SU-DHL-6 (cell line): Measurements from ENCODE around the gene ADAT3.
A peak's percentile ranks its signal among the peaks of the same experiment; 100 is the strongest.

Source experiments
- H2AFZ ChIP-seq: fragments of 200-600 bp; sonication (generic); 2 replicates; pipeline ENCODE4 v1.6.1; 2014; ENCODE audit warnings: low read depth, mild to moderate bottlenecking, moderate library complexity, mixed read lengths, antibody characterized with exemption, low read length; ENCODE audit not compliant: severe bottlenecking
- H3F3A ChIP-seq: fragments of 200-600 bp; shearing (Covaris generic); 2 replicates; pipeline ENCODE4 v1.6.0; 2016; ENCODE audit warnings: antibody characterized with exemption, mild to moderate bottlenecking; ENCODE audit not compliant: insufficient read depth
- H3K27ac ChIP-seq: fragments of 200-600 bp; sonication (generic); 2 replicates; pipeline ENCODE4 v1.5.1; 2016; ENCODE audit warnings: low read depth, mild to moderate bottlenecking, low read length, moderate library complexity, mixed read lengths
- H3K27me3 ChIP-seq: fragments of 200-600 bp; sonication (generic), shearing (Covaris generic); 2 replicates; pipeline ENCODE4 v1.6.0; 2014; ENCODE audit warnings: mild to moderate bottlenecking, low read length
- H3K36me3 ChIP-seq: fragments of 200-600 bp; sonication (generic); 2 replicates; pipeline ENCODE4 v1.6.1; 2014; ENCODE audit warnings: mild to moderate bottlenecking, low read length, mixed read lengths
- H3K4me2 ChIP-seq: fragments of 300-600, 200-600 bp; shearing (Covaris generic), sonication (generic); 2 replicates; pipeline ENCODE4 v1.6.0; 2014; ENCODE audit warnings: low read length, low read depth, mild to moderate bottlenecking; ENCODE audit not compliant: poor library complexity, severe bottlenecking
- H3K4me3 ChIP-seq: fragments of 200-600 bp; sonication (generic); 2 replicates; pipeline ENCODE4 v1.5.1; 2014; ENCODE audit warnings: antibody characterized with exemption, low read length, mild to moderate bottlenecking, mixed read lengths; ENCODE audit not compliant: insufficient read depth, poor library complexity, severe bottlenecking
- H3K79me2 ChIP-seq: fragments of 200-600 bp; sonication (generic); 2 replicates; pipeline ENCODE4 v1.6.1; 2014; ENCODE audit warnings: mild to moderate bottlenecking, low read length, moderate library complexity; ENCODE audit not compliant: insufficient read depth
- H3K9ac ChIP-seq: fragments of 200-600 bp; sonication (generic); 2 replicates; pipeline ENCODE4 v1.7.0; 2014; ENCODE audit warnings: mild to moderate bottlenecking, low read length
- H3K9me2 ChIP-seq: fragments of 200-600 bp; sonication (generic); replicated peaks from 2 replicates; pipeline ENCODE4 v1.6.1; 2014; ENCODE audit warnings: low read length; ENCODE audit not compliant: insufficient read depth
- H3K9me3 ChIP-seq: fragments of 200-600 bp; sonication (generic); 2 replicates; pipeline ENCODE4 v1.6.1; 2014; ENCODE audit warnings: low read length, mixed read lengths; ENCODE audit not compliant: insufficient read depth
- H4K20me1 ChIP-seq: fragments of 200-600 bp; sonication (generic); 2 replicates; pipeline ENCODE4 v1.6.1; 2014; ENCODE audit warnings: low read depth, mild to moderate bottlenecking, antibody characterized with exemption, low read length, moderate library complexity, mixed read lengths
- EZH2phosphoT487 ChIP-seq: fragments of 200-600 bp; sonication (generic), shearing (Covaris generic); conservative IDR thresholded peaks from 2 replicates; pipeline ENCODE4 v1.6.1; 2018; ENCODE audit warnings: mild to moderate bottlenecking, antibody characterized with exemption, low read length, moderate library complexity, mixed read lengths
- TF ChIP-seq, protein P1 (sequence below): fragments of 200-600 bp; sonication (generic); IDR thresholded peaks from one replicate; pipeline ENCODE4 v1.5.1; 2017; ENCODE audit warnings: antibody characterized with exemption, mild to moderate bottlenecking, low read length, moderate library complexity; ENCODE audit not compliant: insufficient read depth, poor library complexity, severe bottlenecking

Gene ADAT3

DNA sequence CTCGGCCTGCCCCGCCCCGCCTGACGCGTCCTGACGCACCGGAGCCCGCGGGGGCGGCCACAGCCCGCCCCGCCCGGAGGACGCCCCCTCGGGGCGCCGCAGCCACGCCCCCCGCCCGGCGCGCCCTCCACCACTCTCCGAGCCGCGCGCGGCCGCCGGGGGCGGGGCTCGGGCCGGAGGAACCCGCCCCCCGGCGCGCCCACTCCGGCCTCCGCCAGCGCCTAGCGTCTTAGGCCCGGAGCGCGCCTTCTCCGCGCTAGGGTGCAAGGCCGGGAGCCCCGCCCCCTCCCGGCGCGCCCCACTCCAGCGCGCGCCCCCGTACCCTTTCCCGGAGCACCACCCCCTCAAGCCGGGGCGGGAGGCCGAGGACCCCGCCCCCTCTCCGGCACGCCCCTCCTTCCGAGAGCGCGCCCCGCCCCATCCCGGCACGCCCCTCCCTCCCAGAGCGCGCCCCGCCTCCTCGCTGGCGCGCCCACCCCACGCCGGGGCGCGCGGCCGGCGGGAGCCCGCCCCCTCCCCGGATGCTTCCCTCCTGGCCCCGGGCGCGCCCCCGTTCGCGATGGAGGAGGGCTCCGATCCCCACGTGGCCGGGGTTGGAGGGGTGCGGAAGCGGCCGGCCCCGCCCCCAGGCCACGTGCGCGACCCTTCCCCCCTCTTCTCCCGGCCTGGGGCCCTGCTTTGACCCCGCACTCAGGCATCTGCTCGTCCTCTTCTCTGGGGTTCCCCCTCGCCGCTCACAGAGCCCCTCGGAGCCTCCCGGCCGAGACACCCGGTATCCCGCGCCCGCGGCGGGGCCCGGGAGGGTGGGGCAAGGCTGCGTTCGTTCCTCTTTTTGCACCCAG lies 41.3 kb upstream of the ADAT3 start:
- Histone ChIP-seq H3K27me3 (no peaks in the 10 kb centered on the region), H3K36me3 (no peaks in the 10 kb centered on the region), H3K9me3 (no peaks in the 10 kb centered on the region), H3K79me2 (peaks cover 35% of the 10 kb centered on the region), H2AFZ (peak overlapping the region; percentile 55), H3K4me2 (peak overlapping the region; percentile 86), H3K9me2 (no peaks in the 10 kb centered on the region), H3F3A (peaks cover 23% of the 10 kb centered on the region), H3K27ac (peak overlapping the region; percentile 95), H3K4me3 (peak overlapping the region; percentile 73), H4K20me1 (peaks cover 6% of the 10 kb centered on the region; the same call in 1 of the 2 replicates), H3K9ac (peak overlapping the region; percentile 96)
- no peak for TF ChIP-seq EZH2phosphoT487

DNA sequence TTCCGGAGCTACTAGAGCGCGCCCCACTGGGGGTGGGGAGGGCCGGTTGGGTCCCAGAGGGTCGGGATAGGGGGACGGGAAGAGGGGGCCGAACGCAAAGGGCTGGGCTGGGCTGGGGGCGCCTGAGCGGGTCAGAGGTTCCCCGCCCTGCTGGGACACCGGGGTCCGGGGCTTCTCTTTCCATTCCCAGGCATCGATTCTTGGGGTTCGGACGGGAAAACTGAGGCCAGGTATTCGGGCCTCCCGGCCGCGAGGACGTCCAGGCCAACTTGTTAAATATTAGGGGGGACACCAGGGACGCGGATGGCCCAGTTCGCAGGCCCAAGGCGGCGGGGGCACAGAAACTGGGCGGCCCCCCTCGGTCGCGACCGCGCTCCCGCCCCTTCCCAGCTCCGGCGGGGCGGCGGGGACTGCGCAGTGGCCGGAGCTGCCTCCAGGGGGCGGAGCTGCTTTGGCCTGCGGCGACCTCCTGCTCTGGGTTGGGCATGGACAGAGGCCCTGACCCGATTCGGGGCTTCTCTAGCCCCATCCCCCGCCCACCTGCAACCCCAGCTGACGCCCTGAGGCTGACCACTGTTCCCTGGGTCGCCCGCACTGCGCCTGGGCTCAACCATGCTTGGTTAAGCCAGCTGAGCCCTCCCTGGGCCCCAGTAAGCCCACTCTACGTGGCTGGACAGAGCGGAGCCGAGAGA lies 40.6 kb upstream of the ADAT3 start:
- Histone ChIP-seq H3K9me3 (no peaks in the 10 kb centered on the region), H3K36me3 (no peaks in the 10 kb centered on the region), H4K20me1 (peaks cover 6% of the 10 kb centered on the region; the same call in 1 of the 2 replicates), H3K9me2 (no peaks in the 10 kb centered on the region), H3K9ac (peak overlapping the region; percentile 96), H3K4me3 (peak overlapping the region; percentile 73), H3K79me2 (peaks cover 30% of the 10 kb centered on the region), H2AFZ (peak overlapping the region; percentile 55), H3K4me2 (peak overlapping the region; percentile 86), H3K27me3 (no peaks in the 10 kb centered on the region), H3F3A (peaks cover 23% of the 10 kb centered on the region), H3K27ac (peak overlapping the region; percentile 95)
- TF ChIP-seq EZH2phosphoT487 = no peak
- TF ChIP-seq, protein P1, sequence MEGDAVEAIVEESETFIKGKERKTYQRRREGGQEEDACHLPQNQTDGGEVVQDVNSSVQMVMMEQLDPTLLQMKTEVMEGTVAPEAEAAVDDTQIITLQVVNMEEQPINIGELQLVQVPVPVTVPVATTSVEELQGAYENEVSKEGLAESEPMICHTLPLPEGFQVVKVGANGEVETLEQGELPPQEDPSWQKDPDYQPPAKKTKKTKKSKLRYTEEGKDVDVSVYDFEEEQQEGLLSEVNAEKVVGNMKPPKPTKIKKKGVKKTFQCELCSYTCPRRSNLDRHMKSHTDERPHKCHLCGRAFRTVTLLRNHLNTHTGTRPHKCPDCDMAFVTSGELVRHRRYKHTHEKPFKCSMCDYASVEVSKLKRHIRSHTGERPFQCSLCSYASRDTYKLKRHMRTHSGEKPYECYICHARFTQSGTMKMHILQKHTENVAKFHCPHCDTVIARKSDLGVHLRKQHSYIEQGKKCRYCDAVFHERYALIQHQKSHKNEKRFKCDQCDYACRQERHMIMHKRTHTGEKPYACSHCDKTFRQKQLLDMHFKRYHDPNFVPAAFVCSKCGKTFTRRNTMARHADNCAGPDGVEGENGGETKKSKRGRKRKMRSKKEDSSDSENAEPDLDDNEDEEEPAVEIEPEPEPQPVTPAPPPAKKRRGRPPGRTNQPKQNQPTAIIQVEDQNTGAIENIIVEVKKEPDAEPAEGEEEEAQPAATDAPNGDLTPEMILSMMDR = peak; percentile 48

DNA sequence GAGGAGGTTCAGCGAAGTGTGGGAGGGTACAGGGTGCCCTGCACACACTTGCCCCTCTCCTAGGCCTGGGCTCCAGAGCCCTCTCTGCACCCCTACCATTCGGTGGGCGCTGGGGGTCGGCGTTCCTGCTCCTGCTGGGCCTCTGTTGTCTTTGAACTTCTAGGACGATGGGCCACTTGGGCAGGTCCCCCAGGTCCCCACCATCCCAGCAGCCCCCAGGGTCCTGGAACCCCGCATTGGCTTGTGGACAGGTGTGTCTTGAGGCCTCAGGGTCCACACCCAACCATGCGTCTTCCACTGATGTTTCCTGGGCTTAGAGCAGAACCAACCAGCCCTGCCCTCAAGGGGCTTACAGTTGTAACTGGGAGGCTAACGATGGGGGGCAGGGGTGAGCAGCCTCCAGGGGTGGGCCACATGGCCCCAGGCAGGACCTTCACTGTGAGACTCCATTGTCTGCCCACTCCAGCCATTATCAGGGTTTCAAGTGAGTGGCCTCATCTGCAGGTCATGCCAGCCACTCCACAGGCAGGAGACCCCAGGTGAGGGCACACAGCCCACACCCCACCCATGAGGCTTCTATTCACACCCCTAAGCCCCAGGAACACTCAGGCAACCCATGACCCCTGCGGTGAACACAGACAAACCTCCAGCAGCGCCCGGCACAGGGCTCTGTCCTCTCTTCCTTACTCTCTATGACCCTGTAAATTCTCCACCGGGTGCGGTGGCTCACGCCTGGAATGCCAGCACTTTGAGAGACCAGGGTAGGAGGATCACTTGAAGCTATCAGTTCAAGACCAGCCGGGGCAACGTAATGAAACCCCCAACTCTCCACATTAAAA lies 39.8 kb upstream of the ADAT3 start:
- H3K4me2 ChIP-seq = peak overlapping the region; percentile 86
- no peak overlapping the region for H2AFZ ChIP-seq

More for the DNA sequence above, 39.8 kb upstream of the ADAT3 start:
- Histone ChIP-seq H3K36me3 (no peaks in the 10 kb centered on the region), H3K9me2 (no peaks in the 10 kb centered on the region), H3K9ac (peak overlapping the region; percentile 96), H3K27ac (peak overlapping the region; percentile 95), H3F3A (peaks cover 23% of the 10 kb centered on the region), H3K79me2 (peaks cover 26% of the 10 kb centered on the region), H3K27me3 (no peaks in the 10 kb centered on the region), H3K4me3 (peak overlapping the region; percentile 73), H3K9me3 (no peaks in the 10 kb centered on the region), H4K20me1 (peaks cover 6% of the 10 kb centered on the region; the same call in 1 of the 2 replicates)
- no peak for TF ChIP-seq EZH2phosphoT487
- TF ChIP-seq, protein P1 = no peak
